Inflammatory macrophage treated with lipopolysaccharide for 4 hours (primary cell): ENCODE results near the gene PCDHB1.
A peak's percentile ranks its signal among the peaks of the same experiment; 100 is the strongest.

Experiments used
- DNase-seq: peaks from one replicate; pipeline ENCODE4 v3.0.0-alpha.2; 2020

PCDHB1 gene

GRCh38 chr5:141050622-141051520, at the start of gene PCDHB1:
PCDHB1 (plus strand) TSS chr5:141051374; CDS start chr5:141051471, 97 bp downstream.
- no peak for DNase-seq

GRCh38 chr5:141001446-141001843, 49.7 kb upstream of the PCDHB1 start:
- DNase-seq: no peak

- DNase-seq: no peak
These were observed 49.1 kb upstream of the PCDHB1 start for GRCh38 chr5:141001844-141002604.

- no peak for DNase-seq
These were observed 48.6 kb upstream of the PCDHB1 start for GRCh38 chr5:141002605-141002965.

GRCh38 chr5:141003031-141003430, 48.1 kb upstream of the PCDHB1 start:
- DNase-seq: no peak

- DNase-seq: no peak
These were observed 47.2 kb upstream of the PCDHB1 start for GRCh38 chr5:141003791-141004611.

- no peak for DNase-seq
These were observed 43.4 kb upstream of the PCDHB1 start for GRCh38 chr5:141007791-141008190.

- no peak for DNase-seq
These were observed 41.0 kb upstream of the PCDHB1 start for GRCh38 chr5:141010047-141010793.

- no peak for DNase-seq
These were observed 33.2 kb upstream of the PCDHB1 start for GRCh38 chr5:141017943-141018342.

- no peak for DNase-seq
These were observed 28.8 kb upstream of the PCDHB1 start for GRCh38 chr5:141022384-141022783.

- DNase-seq: no peak
These were observed 20.2 kb upstream of the PCDHB1 start for GRCh38 chr5:141031006-141031405.

- DNase-seq: no peak
These were observed 18.5 kb upstream of the PCDHB1 start for GRCh38 chr5:141032626-141033025.

- DNase-seq: no peak
These were observed 12.1 kb upstream of the PCDHB1 start for GRCh38 chr5:141039061-141039460.

- no peak for DNase-seq
These were observed 11.7 kb upstream of the PCDHB1 start for GRCh38 chr5:141039517-141039916.

GRCh38 chr5:141040093-141040770, 10.9 kb upstream of the PCDHB1 start:
- DNase-seq: no peak

- DNase-seq: peak; percentile 35
These were observed 10.3 kb upstream of the PCDHB1 start for GRCh38 chr5:141040771-141041426.

- DNase-seq: no peak
These were observed 9.8 kb upstream of the PCDHB1 start for GRCh38 chr5:141041427-141041785.

- DNase-seq: no peak
These were observed 8.6 kb upstream of the PCDHB1 start for GRCh38 chr5:141042555-141042954.

- DNase-seq: no peak
These were observed 320 bp downstream of the PCDHB1 start for GRCh38 chr5:141051521-141051866.

- DNase-seq: no peak
These were observed 26.7 kb downstream of the PCDHB1 start for GRCh38 chr5:141077826-141078225.

GRCh38 chr5:141082228-141082627, 31.1 kb downstream of the PCDHB1 start:
- no peak for DNase-seq
